Measurements from ENCODE around the gene GRB2. TPM values are rescaled to one million over a fixed set of nuclear protein-coding genes. Genes with fewer than 3 reads are reported as not detected.

The GRB2 gene
- total and polyA plus RNA-seq, 2 experiments from 2014 or later = 89.0 to 112 TPM

DNA sequence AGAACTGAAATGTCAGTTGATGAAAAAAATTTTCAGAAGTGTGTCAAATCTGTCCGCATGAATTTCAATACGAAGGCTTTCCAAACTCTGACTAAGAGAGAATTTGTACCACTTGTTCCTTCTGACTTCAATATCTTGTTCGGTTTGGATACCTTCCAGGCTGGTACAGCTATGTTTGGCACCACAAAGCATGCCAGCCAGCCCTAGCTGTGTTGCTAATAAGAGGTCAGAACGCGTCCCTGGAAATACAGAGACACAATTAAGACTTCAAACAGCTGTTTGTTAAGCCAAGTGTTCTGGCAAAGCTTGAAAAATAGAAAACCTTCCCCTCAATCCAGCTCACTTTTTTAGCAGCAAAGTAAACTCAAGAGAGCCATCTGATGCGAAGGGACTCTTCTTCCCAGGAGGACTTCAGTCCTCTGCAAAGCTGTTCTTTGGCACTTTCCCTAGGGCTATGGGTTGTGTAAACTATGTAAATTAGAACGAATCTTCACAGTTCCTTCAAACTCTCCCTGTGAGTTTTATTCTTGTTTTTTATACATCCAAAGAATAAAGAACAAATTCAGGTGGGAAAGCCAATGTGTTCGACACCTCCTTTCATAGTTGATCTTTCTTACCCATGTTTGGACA, 35.1 kb downstream of the GRB2 start:
- Mint-ChIP-seq H3K4me3 (no peak overlapping the region), H3K36me3 (ENCODE audit: low read depth) (peaks cover 3% of the 10 kb centered on the region; the same call in 1 of the 3 replicates), H3K27me3 (ENCODE audit: insufficient read depth, low read depth, poor library complexity) (no peaks in the 10 kb centered on the region), H3K4me1 (peaks cover 35% of the 10 kb centered on the region), H3K27ac (no peak overlapping the region), H3K9me3 (no peaks in the 10 kb centered on the region)
- TF ChIP-seq ZNF331 (CRISPR knock-in tag; IDR thresholded peaks at IDR 0.05; ENCODE audit: low read depth) (no peak), POLR2AphosphoS5 (IDR thresholded peaks at IDR 0.05; ENCODE audit: low read depth) (no peak), EZH2phosphoT487 (IDR thresholded peaks at IDR 0.05; ENCODE audit: unreplicated experiment) (no peak), JUNB (IDR thresholded peaks at IDR 0.05; ENCODE audit: unreplicated experiment) (no peak), ZNF114 (CRISPR knock-in tag; IDR thresholded peaks at IDR 0.05) (no peak), CREB1 (CRISPR knock-in tag; IDR thresholded peaks at IDR 0.05; ENCODE audit: low read depth) (no peak), STAT1 (IDR thresholded peaks at IDR 0.05; ENCODE audit: unreplicated experiment) (no peak), REST (IDR thresholded peaks at IDR 0.05; ENCODE audit: unreplicated experiment) (no peak), NANOG (IDR thresholded peaks at IDR 0.05; ENCODE audit: borderline replicate concordance) (no peak), EZH2 (IDR thresholded peaks at IDR 0.05; ENCODE audit: low read depth, unreplicated experiment) (no peak)
- TF ChIP-seq, protein P1, sequence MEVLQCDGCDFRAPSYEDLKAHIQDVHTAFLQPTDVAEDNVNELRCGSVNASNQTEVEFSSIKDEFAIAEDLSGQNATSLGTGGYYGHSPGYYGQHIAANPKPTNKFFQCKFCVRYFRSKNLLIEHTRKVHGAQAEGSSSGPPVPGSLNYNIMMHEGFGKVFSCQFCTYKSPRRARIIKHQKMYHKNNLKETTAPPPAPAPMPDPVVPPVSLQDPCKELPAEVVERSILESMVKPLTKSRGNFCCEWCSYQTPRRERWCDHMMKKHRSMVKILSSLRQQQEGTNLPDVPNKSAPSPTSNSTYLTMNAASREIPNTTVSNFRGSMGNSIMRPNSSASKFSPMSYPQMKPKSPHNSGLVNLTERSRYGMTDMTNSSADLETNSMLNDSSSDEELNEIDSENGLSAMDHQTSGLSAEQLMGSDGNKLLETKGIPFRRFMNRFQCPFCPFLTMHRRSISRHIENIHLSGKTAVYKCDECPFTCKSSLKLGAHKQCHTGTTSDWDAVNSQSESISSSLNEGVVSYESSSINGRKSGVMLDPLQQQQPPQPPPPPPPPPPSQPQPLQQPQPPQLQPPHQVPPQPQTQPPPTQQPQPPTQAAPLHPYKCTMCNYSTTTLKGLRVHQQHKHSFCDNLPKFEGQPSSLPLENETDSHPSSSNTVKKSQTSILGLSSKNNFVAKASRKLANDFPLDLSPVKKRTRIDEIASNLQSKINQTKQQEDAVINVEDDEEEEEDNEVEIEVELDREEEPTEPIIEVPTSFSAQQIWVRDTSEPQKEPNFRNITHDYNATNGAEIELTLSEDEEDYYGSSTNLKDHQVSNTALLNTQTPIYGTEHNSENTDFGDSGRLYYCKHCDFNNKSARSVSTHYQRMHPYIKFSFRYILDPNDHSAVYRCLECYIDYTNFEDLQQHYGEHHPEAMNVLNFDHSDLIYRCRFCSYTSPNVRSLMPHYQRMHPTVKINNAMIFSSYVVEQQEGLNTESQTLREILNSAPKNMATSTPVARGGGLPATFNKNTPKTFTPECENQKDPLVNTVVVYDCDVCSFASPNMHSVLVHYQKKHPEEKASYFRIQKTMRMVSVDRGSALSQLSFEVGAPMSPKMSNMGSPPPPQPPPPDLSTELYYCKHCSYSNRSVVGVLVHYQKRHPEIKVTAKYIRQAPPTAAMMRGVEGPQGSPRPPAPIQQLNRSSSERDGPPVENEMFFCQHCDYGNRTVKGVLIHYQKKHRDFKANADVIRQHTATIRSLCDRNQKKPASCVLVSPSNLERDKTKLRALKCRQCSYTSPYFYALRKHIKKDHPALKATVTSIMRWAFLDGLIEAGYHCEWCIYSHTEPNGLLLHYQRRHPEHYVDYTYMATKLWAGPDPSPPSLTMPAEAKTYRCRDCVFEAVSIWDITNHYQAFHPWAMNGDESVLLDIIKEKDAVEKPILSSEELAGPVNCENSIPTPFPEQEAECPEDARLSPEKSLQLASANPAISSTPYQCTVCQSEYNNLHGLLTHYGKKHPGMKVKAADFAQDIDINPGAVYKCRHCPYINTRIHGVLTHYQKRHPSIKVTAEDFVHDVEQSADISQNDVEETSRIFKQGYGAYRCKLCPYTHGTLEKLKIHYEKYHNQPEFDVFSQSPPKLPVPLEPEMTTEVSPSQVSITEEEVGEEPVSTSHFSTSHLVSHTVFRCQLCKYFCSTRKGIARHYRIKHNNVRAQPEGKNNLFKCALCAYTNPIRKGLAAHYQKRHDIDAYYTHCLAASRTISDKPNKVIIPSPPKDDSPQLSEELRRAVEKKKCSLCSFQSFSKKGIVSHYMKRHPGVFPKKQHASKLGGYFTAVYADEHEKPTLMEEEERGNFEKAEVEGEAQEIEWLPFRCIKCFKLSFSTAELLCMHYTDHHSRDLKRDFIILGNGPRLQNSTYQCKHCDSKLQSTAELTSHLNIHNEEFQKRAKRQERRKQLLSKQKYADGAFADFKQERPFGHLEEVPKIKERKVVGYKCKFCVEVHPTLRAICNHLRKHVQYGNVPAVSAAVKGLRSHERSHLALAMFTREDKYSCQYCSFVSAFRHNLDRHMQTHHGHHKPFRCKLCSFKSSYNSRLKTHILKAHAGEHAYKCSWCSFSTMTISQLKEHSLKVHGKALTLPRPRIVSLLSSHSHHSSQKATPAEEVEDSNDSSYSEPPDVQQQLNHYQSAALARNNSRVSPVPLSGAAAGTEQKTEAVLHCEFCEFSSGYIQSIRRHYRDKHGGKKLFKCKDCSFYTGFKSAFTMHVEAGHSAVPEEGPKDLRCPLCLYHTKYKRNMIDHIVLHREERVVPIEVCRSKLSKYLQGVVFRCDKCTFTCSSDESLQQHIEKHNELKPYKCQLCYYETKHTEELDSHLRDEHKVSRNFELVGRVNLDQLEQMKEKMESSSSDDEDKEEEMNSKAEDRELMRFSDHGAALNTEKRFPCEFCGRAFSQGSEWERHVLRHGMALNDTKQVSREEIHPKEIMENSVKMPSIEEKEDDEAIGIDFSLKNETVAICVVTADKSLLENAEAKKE (CRISPR knock-in tag; IDR thresholded peaks at IDR 0.05) = no peak
- TF ChIP-seq, protein P2, sequence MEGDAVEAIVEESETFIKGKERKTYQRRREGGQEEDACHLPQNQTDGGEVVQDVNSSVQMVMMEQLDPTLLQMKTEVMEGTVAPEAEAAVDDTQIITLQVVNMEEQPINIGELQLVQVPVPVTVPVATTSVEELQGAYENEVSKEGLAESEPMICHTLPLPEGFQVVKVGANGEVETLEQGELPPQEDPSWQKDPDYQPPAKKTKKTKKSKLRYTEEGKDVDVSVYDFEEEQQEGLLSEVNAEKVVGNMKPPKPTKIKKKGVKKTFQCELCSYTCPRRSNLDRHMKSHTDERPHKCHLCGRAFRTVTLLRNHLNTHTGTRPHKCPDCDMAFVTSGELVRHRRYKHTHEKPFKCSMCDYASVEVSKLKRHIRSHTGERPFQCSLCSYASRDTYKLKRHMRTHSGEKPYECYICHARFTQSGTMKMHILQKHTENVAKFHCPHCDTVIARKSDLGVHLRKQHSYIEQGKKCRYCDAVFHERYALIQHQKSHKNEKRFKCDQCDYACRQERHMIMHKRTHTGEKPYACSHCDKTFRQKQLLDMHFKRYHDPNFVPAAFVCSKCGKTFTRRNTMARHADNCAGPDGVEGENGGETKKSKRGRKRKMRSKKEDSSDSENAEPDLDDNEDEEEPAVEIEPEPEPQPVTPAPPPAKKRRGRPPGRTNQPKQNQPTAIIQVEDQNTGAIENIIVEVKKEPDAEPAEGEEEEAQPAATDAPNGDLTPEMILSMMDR (conservative IDR thresholded peaks at IDR 0.05; ENCODE audit: low read depth in 2 of 2) = no peak
- TF ChIP-seq, protein P3, sequence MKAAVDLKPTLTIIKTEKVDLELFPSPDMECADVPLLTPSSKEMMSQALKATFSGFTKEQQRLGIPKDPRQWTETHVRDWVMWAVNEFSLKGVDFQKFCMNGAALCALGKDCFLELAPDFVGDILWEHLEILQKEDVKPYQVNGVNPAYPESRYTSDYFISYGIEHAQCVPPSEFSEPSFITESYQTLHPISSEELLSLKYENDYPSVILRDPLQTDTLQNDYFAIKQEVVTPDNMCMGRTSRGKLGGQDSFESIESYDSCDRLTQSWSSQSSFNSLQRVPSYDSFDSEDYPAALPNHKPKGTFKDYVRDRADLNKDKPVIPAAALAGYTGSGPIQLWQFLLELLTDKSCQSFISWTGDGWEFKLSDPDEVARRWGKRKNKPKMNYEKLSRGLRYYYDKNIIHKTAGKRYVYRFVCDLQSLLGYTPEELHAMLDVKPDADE (IDR thresholded peaks at IDR 0.05) = no peak
- H2AFZ ChIP-seq = no peak overlapping the region
- peaks cover 53% of the 10 kb centered on the region for H4K20me1 ChIP-seq (replicated peaks; ENCODE audit: insufficient read depth)
- DNase-seq (ENCODE audit: low spot score) (no peak), ATAC-seq (no peak)
- H3K4me1 ChIP-seq (ENCODE audit: insufficient read depth) = peaks cover 51% of the 10 kb centered on the region
- no peak overlapping the region for H3K4me3 ChIP-seq
- peaks cover 100% of the 10 kb centered on the region for H3K79me2 ChIP-seq (replicated peaks; ENCODE audit: insufficient read depth)
- H3K36me3 ChIP-seq (ENCODE audit: insufficient read depth) = no peaks in the 10 kb centered on the region
- H3F3A ChIP-seq (replicated peaks; ENCODE audit: low read depth) = 0 out of 2 replicates have a peak, but pooled peaks cover 5% of the 10 kb centered on the region
- 0 out of 2 replicates have a peak overlapping the region, but pooled peaks have one; percentile 24 for H3K27ac ChIP-seq (ENCODE audit: low read depth)
- H3K27me3 ChIP-seq (ENCODE audit: insufficient read depth) = no peaks in the 10 kb centered on the region
- H3K9me2 ChIP-seq (ENCODE audit: insufficient read depth) = no peaks in the 10 kb centered on the region
- H3K4me2 ChIP-seq = peak overlapping the region; percentile 14; the same call in 1 of the 2 replicates

Data from GM23338 (cell line).